K562 (cell line): ENCODE results near the gene LSM4.

Experiments used
- CBX1 ChIP-seq: sonication (generic); IDR thresholded peaks from 2 replicates; pipeline ENCODE4 v1.6.1; 2016; ENCODE audit warnings: antibody characterized with exemption, low read depth, mild to moderate bottlenecking
- EP400 ChIP-seq: fragments of 450-650 bp; IDR thresholded peaks from 2 replicates; pipeline ENCODE4 v1.6.1; 2017; ENCODE audit warnings: antibody characterized with exemption, mild to moderate bottlenecking, moderate library complexity
- FIP1L1 ChIP-seq: fragments of 200-400 bp; formaldehyde crosslinking; IDR thresholded peaks from 2 replicates; pipeline ENCODE4 v1.6.1; 2018; ENCODE audit warnings: mild to moderate bottlenecking, low read depth, low read length; ENCODE audit not compliant: poor library complexity, severe bottlenecking
- HDAC6 ChIP-seq: IDR thresholded peaks from 2 replicates; pipeline ENCODE4 v1.6.1; 2012; ENCODE audit warnings: low read depth, mild to moderate bottlenecking, control low read depth, inconsistent platforms, low read length, moderate library complexity
- MEIS2 ChIP-seq: fragments of 450-650 bp; IDR thresholded peaks from 2 replicates; pipeline ENCODE4 v1.6.1; 2014; ENCODE audit warnings: mild to moderate bottlenecking; ENCODE audit not compliant: partially characterized antibody
- MXI1 ChIP-seq: IDR thresholded peaks from 2 replicates; pipeline ENCODE4 v1.6.1; 2011; ENCODE audit warnings: low read depth, mild to moderate bottlenecking, improper control_type of control experiment, low read length
- NELFE ChIP-seq: IDR thresholded peaks from 2 replicates; pipeline ENCODE4 v1.6.1; 2011; ENCODE audit warnings: mild to moderate bottlenecking; ENCODE audit not compliant: insufficient read depth, insufficient read length
- POLR2A ChIP-seq: fragments of 450-650 bp; conservative IDR thresholded peaks from 2 replicates; pipeline ENCODE4 v1.6.1; 2016
- POLR3A ChIP-seq: IDR thresholded peaks from 2 replicates; pipeline ENCODE4 v1.6.1; 2011; ENCODE audit warnings: borderline replicate concordance, mild to moderate bottlenecking, moderate library complexity; ENCODE audit not compliant: insufficient read length, insufficient read depth; ENCODE audit errors: extremely low read depth
- SMARCC2 ChIP-seq: fragments of 450-650 bp; IDR thresholded peaks from 2 replicates; pipeline ENCODE4 v1.6.1; 2017; ENCODE audit warnings: antibody characterized with exemption, moderate library complexity, mild to moderate bottlenecking, low read depth
- YY1 ChIP-seq, 3 experiments: IDR thresholded peaks; 2 replicates each; pipeline ENCODE4 v1.6.1; 2011; ENCODE audit warnings: low read length in 2 of 3, mild to moderate bottlenecking in 2 of 3, moderate library complexity in 2 of 3, borderline replicate concordance in 1 of 3, control low read depth in 1 of 3, low read depth in 1 of 3; ENCODE audit not compliant: insufficient read depth in 3 of 3, insufficient replicate concordance in 2 of 3, control insufficient read depth in 1 of 3, insufficient read length in 1 of 3; ENCODE audit errors: extremely low read depth in 1 of 3

DNA sequence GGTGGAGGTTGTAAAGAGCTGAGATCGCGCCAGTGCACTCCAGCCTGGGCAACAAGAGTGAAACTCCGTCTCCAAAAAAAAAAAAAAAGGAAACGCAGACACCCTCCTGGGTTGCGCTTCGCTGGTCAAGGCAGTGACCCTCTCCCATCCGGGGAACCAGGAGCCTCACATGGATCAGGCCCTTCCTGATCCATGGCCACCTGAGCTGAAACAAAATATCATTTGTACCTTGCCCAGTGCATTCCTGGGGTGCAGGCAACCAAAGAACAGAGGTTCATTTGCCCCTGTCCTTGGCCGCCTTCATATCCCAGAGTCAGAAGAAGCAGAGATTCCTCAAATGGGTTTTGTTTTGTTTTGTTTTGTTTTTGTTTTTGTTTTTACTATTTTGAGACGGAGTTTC lies 8.0 kb upstream of the LSM4 start:
- TF ChIP-seq CBX1, result no peak
- no peak for TF ChIP-seq HDAC6
- no peak for TF ChIP-seq POLR3A
- no peak for TF ChIP-seq SMARCC2
- TF ChIP-seq EP400, result no peak
- TF ChIP-seq FIP1L1, result no peak
- TF ChIP-seq NELFE, result no peak
- no peak for TF ChIP-seq MXI1
- no peak for TF ChIP-seq MEIS2
- no peak for TF ChIP-seq POLR2A
- TF ChIP-seq YY1 (IDR thresholded peaks at IDR 0.05; ENCODE audit: borderline replicate concordance in 1 of 3, control insufficient read depth in 1 of 3, extremely low read depth in 1 of 3, insufficient read depth in 3 of 3, insufficient read length in 1 of 3, insufficient replicate concordance in 2 of 3, low read depth in 1 of 3, low read length in 2 of 3), result no peak
